ENCODE results near the gene DAP. TPM values are rescaled to one million over a fixed set of nuclear protein-coding genes. Genes with fewer than 3 reads are reported as not detected.

DAP gene
- total RNA-seq, 3 donors from 2014 or later (not counting 1 experiment from before 2014, with no cell fraction given) = 38.4 to 48.9 (median 44.9) TPM

DNA sequence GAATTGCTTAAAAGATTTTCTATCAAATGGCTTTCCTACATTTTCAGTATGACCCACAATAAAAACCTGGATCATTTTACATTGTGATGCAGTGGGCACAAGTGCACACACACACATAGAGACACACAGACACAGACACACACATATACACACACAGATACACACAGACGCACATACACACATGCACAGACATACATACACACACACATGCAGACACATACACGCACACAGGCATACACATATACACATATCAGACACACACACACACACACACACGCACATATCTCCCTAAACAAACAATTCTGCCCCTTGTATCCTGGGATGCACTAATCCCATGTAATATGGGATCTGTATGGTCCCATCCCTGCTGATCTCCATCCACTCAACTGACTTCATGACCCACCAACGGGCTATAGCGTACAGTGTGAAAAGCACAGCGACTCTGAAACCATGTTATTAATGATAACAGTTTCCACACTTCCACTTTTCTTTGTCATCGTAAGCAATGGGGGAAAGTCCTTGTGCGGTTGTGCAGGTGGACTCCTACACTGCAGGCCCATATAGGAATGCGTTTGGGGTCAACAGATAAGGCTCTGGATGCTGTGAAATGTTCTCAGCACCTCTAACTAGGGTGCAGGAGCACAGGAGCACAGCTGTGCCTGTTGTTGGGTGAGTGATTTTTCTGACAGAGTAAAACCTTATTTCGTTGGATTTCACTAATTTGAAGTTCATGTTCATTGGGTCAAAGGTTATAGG lies 52.7 kb downstream of the DAP start:
- Mint-ChIP-seq H3K9me3 (no peaks in the 10 kb centered on the region), H3K4me1 (peaks cover 59 to 83% of the 10 kb centered on the region in 2 donors), H3K36me3 (no peaks in the 10 kb centered on the region), H3K27me3 (ENCODE audit: low read depth in 2 of 2) (no peaks in the 10 kb centered on the region), H3K27ac (no peak overlapping the region), H3K4me3 (no peak overlapping the region)
- no peak overlapping the region for H3K4me3 ChIP-seq (ENCODE audit: low read length)
- H3K9me3 ChIP-seq (ENCODE audit: control insufficient read depth, insufficient read depth, low read length) = no peaks in the 10 kb centered on the region
- DNase-seq (no peak), ATAC-seq (no peak)
- H3K27ac ChIP-seq (ENCODE audit: low read length) = no peak overlapping the region
- H3K36me3 ChIP-seq (ENCODE audit: control insufficient read depth, insufficient read depth, low read length) = no peaks in the 10 kb centered on the region
- TF ChIP-seq, protein P1, sequence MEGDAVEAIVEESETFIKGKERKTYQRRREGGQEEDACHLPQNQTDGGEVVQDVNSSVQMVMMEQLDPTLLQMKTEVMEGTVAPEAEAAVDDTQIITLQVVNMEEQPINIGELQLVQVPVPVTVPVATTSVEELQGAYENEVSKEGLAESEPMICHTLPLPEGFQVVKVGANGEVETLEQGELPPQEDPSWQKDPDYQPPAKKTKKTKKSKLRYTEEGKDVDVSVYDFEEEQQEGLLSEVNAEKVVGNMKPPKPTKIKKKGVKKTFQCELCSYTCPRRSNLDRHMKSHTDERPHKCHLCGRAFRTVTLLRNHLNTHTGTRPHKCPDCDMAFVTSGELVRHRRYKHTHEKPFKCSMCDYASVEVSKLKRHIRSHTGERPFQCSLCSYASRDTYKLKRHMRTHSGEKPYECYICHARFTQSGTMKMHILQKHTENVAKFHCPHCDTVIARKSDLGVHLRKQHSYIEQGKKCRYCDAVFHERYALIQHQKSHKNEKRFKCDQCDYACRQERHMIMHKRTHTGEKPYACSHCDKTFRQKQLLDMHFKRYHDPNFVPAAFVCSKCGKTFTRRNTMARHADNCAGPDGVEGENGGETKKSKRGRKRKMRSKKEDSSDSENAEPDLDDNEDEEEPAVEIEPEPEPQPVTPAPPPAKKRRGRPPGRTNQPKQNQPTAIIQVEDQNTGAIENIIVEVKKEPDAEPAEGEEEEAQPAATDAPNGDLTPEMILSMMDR (IDR thresholded peaks at IDR 0.05) = no peak
- H3K4me1 ChIP-seq (ENCODE audit: control insufficient read depth, insufficient read depth, low read length) = peaks cover 42% of the 10 kb centered on the region
- H3K27me3 ChIP-seq (ENCODE audit: control insufficient read depth, insufficient read depth, low read length) = no peaks in the 10 kb centered on the region
- 94% methylated on average over 9 of the region's 10 CpGs for WGBS (ENCODE audit: insufficient coverage)
- intact Hi-C loops (cut with micrococcal nuclease) = no loop called here

DNA sequence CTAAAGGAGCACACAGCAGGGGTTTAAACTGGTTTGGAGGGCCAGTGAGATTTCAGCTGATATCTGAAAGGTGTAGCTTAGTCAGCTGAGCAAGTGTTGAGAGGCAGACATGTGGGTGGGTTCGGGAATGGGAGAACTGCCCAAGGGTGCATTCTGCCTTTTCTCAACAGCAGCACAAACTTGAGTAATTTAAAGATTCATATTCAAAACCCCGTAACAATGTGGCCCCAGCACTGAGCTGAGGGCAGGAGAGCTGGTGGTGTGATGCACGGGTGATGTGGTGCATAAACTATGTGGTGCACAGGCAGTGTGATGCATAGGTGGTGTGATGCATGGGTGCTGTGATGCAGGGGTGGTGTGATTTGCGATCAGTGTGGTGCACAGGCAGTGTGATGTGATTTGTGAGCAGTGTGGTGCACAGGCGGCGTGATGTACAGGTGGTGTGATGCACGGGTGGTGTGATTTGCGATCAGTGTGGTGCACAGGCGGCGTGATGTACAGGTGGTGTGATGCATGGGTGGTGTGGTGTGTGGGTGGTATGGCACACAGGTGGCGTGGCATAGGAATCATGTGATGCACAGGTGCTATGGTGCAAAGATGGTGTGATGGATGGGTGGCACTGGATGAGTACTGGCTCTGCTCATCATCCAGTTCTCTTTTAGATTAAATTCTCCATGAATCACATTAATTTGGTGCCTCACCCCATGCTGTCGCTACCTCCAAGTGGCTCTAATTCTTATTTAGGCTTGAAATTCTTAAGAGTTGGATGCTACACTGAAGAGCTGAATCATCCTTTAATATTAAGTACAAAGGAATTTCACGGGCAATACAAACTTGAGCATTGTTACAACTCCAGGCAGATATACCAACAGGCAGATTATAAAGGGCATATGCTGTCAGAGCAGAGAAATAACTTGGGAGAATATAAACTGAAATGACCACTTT lies 53.6 kb downstream of the DAP start:
- no peak for ATAC-seq
- WGBS (ENCODE audit: insufficient coverage) = 92% methylated on average over 12 of the region's 13 CpGs
- no peak overlapping the region for H3K4me3 ChIP-seq (ENCODE audit: low read length)
- intact Hi-C loops (cut with micrococcal nuclease) = no loop called here
- no peak for DNase-seq
- no peaks in the 10 kb centered on the region for H3K27me3 ChIP-seq (ENCODE audit: control insufficient read depth, insufficient read depth, low read length)
- no peaks in the 10 kb centered on the region for H3K9me3 Mint-ChIP-seq
- peaks cover 54 to 74% of the 10 kb centered on the region in 2 donors for H3K4me1 Mint-ChIP-seq
- no peaks in the 10 kb centered on the region for H3K27me3 Mint-ChIP-seq (ENCODE audit: low read depth in 2 of 2)
- H3K4me1 ChIP-seq (ENCODE audit: control insufficient read depth, insufficient read depth, low read length) = peaks cover 42% of the 10 kb centered on the region
- TF ChIP-seq, protein P1 (IDR thresholded peaks at IDR 0.05) = no peak
- peak overlapping the region in 1 of 2 donors; percentile 50 for H3K27ac Mint-ChIP-seq
- H3K9me3 ChIP-seq (ENCODE audit: control insufficient read depth, insufficient read depth, low read length) = no peaks in the 10 kb centered on the region
- H3K36me3 Mint-ChIP-seq = no peaks in the 10 kb centered on the region
- H3K36me3 ChIP-seq (ENCODE audit: control insufficient read depth, insufficient read depth, low read length) = no peaks in the 10 kb centered on the region
- no peak overlapping the region for H3K27ac ChIP-seq (ENCODE audit: low read length)
- no peak overlapping the region for H3K4me3 Mint-ChIP-seq

DNA sequence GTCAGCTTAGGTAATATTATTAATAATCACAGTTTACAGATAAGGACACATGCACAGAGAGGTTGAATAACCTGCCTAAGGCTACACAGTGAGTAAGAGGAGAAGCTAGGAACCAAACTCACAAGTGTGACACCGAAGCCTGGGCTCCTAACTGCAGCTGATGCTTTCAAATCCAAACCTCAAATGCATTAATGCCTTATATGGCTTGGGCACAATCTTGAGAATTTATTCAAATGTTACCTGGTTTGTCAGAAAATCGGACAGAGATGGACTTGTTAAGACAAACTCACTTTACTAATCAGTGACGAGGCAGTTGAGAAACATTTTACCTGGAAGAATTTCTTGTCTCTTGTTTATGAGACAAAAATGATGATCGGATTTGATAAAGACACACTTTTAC lies 54.7 kb downstream of the DAP start:
- Mint-ChIP-seq H3K27me3 (ENCODE audit: low read depth in 2 of 2) (no peaks in the 10 kb centered on the region), H3K4me1 (peaks cover 42 to 63% of the 10 kb centered on the region in 2 donors)
- TF ChIP-seq, protein P1 (IDR thresholded peaks at IDR 0.05) = no peak

More for the DNA sequence above, 54.7 kb downstream of the DAP start:
- no peak for DNase-seq
- H3K27me3 ChIP-seq (ENCODE audit: control insufficient read depth, insufficient read depth, low read length) = no peaks in the 10 kb centered on the region
- H3K4me3 ChIP-seq (ENCODE audit: low read length) = no peak overlapping the region
- WGBS (ENCODE audit: insufficient coverage) = 98% methylated on average over 3 of the region's 4 CpGs
- peak overlapping the region; percentile 65 to 84 for H3K27ac Mint-ChIP-seq
- no peaks in the 10 kb centered on the region for H3K9me3 Mint-ChIP-seq
- H3K4me1 ChIP-seq (ENCODE audit: control insufficient read depth, insufficient read depth, low read length) = peaks cover 32% of the 10 kb centered on the region
- intact Hi-C loops (cut with micrococcal nuclease) = no loop called here
- no peak overlapping the region for H3K4me3 Mint-ChIP-seq
- H3K36me3 Mint-ChIP-seq = no peaks in the 10 kb centered on the region
- H3K36me3 ChIP-seq (ENCODE audit: control insufficient read depth, insufficient read depth, low read length) = no peaks in the 10 kb centered on the region
- no peak for ATAC-seq
- H3K27ac ChIP-seq (ENCODE audit: low read length) = no peak overlapping the region
- H3K9me3 ChIP-seq (ENCODE audit: control insufficient read depth, insufficient read depth, low read length) = no peaks in the 10 kb centered on the region

Data from natural killer cell (primary cell).